HPDE6-E6E7 (cell line): Measurements from ENCODE around the gene FOXQ1.
"Not testable (repeated sequence)": the region's sequence is repeated elsewhere in the genome, so short reads cannot be mapped to it uniquely, and the experiment has no call there.

ENCODE experiments used
- DNase-seq: peaks from one replicate; pipeline ENCODE4 v3.0.0; 2011; ENCODE audit warnings: missing footprints; ENCODE audit errors: extremely low spot score

Gene FOXQ1

DNA sequence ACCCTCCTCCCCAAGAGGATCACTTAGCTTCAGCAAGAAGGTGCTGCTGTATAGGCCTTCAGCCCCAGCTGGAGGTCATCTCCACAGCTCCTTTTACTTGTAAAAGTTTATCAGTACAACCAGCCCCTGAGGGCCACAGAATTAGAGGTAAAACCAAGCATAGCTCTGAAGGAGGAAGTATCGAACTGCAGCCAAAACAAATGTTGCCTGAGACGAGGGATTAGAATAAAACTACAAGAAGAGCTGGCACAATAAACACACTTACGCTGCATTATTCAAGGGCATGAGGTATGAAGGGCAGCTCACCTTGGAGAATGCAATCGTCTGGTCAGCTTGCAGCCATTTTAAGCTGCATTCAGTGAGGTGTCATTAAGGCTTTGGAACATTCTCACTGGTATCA, 21.1 kb upstream of the FOXQ1 start:
- DNase-seq: no peak

DNA sequence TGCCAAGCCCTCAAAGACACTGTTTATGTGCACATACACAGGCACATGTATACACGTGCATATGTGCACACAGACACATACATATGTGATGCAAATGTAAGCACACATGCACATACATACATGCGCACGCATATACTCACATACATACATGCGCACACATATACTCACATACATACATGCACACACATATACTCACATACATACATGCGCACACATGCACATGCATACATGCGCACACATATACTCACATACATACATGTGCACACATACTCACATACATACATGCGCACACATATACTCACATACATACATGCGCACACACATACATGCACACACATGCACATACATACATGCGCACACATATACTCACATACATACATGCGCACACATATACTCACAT, 20.5 kb upstream of the FOXQ1 start:
- DNase-seq: no peak

DNA sequence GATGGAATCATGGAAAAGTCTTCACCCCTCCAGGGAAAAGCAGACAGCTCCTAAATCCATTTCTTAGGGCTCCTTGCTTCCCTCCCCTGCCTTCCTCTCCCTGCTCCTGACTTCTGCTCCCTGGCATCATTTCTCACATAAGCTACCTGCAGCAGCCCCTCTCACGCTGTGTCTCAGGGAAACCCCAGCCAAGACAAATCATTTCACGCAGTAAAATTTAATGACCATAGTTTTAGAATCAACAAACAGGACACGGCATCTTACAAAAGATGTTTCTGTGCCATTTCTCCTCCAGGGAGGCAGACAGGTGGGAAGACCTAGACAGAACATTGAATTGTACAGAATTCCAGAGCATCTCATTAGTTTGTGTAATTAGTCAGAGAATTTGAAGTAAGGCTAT, 16.5 kb upstream of the FOXQ1 start:
- no peak for DNase-seq

DNA sequence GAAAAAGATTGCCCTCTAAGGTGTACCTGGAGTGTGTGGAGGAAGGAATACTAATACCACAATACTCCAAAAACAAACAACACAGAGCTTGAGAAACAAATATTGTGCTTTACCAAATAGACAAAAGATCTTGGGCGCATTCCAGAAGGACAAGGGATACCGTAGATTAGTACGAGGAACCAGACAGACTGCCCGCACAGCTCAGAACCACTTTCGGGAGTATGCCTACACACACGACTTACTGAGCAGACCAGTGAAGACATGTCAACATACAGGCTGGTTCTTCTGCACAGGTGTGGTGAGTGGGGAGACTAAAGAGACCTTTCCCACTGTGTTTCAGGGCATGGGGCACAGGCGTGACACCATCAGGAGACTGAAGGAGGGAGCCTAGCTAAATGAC, 15.8 kb upstream of the FOXQ1 start:
- no peak for DNase-seq

DNA sequence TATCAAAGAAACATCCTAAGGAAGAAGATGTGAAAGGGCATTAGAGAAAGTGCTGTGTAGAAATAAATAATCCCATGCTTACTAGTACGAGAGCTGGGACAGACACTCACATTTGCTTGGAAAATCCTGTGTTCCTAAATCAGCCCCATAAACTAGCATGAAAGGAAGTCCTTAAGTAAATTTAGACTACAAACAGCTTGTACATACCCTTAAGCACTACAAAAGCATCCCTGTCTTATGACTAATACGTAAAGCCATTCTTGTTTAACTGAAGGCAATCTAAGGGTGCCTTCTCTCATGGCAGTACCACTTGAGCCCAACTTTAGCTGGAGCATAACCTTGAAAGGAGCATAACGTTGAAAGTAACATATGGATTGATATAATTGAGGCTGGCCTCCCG, 15.4 kb upstream of the FOXQ1 start:
- DNase-seq: no peak

DNA sequence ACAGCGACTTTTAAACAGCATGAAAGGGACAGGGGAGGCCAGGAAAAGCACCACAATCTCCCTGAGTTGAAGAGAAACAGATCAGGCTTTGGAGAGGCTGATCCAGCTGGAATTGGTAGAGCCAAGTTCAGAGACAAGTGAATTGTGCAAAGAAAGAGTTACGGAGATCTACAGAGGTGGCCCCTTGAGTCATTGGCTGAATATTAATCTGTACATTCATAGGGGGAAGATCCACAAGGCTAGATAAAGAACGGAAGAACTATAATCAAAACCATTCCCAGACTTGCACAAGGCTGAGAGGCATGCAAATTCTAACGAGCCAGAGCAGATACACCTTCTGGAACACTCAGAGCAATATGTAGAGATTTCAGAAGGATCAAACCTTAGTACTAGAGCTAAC, 14.2 kb upstream of the FOXQ1 start:
- DNase-seq: no peak

DNA sequence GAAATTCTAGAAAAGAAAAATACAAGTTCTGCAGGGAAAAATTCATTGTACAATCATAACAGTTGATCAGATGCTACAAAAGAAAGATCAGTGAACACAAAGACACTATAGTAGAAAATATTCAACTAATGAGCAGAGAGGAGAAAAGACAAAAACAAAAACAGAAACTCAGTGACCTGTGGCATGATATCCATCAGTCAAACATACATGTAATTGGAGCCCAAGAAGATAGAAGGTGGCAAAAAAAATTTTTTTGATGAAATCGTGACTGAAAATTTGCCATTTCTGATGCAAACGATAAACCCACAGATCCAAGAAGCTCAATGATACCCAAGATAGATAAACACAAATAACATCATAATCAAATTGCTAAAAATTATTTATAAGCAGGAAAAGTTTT, 13.1 kb upstream of the FOXQ1 start:
- DNase-seq: no peak

DNA sequence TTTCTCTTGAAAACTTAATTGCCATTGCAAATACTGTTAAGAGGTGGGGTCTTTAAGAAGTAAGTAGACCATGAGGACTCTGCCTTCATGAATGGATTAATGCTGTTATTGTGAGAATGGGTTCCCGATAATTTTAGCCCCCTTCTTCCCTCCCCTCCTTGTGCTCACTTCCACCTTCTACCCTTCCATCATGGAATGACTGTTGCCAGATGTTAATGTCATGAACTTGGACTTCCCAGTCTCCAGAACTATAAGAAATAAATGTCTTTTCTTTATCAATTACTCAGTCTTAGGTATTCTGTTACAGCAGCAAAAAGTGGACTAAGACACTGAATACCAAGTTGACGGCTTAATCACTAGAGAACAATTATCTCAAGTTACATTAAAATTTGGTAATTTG, 5.8 kb upstream of the FOXQ1 start:
- no peak for DNase-seq

DNA sequence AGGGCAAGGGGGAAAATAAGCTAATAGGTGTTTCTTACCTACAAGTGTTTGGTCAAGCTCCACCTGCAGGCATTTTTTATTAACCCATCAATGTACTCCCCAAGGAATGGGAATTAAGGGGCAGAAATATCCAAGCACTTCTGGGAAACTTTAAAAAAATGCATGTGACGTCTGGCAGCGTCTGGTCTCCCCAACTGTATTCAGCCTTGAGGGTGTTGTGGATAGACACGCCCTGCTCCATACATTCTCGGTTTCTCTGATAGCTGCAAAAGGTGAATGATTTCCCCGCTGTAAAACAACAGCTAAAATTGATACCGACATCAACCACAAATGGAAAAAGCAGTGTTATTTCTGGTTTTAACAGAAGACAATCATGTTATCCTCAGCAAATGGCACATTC, 2.5 kb upstream of the FOXQ1 start:
- DNase-seq: no peak

DNA sequence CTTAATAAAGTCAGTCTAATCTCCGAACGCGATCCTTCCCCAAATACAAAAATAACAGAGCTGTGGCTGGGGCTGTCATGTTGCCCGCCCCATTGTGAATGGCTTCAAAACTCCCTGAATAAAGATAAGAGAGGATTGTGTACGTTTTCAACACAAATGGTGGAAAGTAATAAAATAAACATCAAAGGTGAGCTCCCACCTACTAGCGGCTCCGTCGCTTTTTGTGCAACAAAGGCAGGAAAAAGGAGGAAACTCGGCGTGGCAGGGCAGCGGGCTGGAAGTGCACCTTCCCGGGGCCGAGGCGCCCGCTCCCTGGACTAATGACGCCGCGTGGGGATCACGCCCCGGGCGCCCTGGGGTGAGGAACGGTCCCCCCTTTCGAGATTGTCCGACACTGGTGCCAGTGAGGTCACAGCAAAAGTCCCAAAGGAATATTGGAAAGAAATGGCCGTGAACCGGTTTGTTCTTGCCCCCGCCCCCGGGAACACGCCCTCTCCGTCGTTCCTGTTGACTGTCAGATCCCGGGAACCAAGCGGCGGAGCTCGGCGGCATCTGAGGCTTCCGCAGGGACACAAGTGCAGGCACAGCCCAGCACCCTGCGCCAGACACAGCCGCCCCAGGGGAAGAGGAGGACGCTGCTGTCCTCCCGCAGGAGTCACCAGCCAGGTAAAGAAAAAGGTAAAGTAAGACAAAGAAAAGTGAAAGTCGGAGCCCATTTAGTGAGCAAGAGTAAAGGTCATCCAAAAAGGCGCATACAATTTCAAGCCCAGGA, 1.1 kb upstream of the FOXQ1 start:
- DNase-seq: no peak

DNA sequence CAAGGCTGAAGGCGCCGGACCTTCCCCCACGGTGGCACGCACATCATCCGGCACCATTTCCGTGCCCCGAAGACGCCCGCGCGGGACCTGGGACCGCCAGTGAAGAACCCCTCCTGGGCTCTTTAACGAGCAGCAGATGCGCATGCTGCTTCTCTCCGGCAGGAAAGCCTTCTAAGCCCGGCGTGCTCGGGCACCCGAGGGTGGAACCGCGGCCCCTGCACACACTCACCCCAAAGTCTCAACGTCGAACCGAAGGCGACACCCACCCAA, 240 bp downstream of the FOXQ1 start:
- no peak for DNase-seq

DNA sequence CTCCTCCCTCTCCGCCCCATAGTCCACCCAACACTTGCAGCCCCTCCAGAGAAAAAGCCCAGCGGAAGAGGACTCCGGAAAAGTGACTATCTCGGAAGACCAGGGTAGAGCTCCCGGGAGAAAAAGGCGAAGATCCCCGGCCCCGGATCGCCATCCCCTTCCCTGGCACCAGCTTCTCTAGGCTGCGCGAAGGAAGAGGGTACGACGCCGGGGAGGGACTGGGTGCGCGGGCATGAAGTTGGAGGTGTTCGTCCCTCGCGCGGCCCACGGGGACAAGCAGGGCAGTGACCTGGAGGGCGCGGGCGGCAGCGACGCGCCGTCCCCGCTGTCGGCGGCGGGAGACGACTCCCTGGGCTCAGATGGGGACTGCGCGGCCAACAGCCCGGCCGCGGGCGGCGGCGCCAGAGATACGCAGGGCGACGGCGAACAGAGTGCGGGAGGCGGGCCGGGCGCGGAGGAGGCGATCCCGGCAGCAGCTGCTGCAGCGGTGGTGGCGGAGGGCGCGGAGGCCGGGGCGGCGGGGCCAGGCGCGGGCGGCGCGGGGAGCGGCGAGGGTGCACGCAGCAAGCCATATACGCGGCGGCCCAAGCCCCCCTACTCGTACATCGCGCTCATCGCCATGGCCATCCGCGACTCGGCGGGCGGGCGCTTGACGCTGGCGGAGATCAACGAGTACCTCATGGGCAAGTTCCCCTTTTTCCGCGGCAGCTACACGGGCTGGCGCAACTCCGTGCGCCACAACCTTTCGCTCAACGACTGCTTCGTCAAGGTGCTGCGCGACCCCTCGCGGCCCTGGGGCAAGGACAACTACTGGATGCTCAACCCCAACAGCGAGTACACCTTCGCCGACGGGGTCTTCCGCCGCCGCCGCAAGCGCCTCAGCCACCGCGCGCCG, 822 bp downstream of the FOXQ1 start:
- no peak for DNase-seq

DNA sequence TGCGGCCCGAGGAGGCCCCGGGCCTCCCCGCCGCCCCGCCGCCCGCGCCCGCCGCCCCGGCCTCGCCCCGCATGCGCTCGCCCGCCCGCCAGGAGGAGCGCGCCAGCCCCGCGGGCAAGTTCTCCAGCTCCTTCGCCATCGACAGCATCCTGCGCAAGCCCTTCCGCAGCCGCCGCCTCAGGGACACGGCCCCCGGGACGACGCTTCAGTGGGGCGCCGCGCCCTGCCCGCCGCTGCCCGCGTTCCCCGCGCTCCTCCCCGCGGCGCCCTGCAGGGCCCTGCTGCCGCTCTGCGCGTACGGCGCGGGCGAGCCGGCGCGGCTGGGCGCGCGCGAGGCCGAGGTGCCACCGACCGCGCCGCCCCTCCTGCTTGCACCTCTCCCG, 1.5 kb downstream of the FOXQ1 start:
- no peak for DNase-seq

DNA sequence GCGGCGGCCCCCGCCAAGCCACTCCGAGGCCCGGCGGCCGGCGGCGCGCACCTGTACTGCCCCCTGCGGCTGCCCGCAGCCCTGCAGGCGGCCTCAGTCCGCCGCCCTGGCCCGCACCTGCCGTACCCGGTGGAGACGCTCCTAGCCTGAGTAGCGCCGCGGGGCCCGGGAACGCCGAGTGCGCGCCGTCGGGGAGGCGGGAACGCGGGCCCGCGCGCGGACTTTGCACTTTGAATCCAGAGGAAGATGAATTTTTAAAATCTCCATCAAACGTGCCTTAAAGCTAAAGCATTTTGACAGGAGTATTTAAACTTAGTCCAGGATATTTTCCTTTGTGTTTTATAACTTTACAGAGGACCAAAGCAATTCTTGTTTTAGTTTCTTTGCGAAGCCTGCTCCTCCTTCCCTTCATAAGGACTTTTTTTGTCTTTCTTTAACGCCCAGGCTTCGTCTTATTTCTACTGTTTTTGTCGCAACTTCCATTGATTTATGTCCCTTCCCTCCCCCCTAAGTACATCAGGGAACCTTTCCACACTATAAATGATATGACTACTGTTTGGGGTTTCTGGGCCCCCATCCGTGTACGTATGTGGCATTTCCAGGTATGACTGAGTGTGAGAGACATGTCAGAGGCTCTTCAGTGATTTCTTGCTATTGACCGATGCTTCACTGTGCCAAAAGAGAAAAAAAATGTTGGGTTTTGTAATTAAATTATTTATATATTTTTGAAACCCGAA, 2.0 kb downstream of the FOXQ1 start:
- no peak for DNase-seq

DNA sequence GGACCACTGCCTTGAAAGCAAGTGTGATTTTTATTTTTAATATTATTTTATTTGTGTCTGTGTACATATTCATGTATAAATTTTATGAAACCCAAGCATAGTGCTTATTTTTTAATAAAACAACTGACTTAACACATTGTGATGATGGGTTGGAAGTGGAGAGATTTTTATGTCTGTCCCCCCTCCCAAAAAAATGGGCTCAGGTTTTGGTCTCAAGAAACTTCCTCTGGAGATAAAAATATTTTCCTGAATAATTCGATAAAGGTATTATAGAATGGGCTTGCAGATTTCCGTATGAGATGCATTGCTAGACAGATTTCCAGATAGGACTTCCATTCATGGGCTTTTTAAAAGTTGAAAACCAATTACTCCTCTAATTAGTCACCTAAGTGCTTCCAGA, 2.7 kb downstream of the FOXQ1 start:
- no peak for DNase-seq

DNA sequence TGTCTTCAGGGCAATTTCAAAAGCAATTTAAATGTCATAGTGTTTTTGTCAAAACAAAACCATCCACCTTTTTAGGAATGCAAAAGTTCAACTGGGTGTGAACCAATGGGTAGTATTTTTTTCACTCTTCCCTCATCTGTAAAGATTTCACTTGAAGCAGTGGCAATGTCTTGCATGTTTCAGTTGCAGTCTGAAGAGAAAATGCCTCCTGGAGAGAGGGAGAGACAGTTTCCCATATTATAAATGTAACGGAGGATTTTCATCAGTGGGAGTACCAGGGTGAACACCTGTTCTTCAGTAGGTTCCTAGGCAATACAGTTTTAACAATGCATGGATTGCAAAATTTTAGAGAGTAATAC, 3.3 kb downstream of the FOXQ1 start:
- DNase-seq: no peak

DNA sequence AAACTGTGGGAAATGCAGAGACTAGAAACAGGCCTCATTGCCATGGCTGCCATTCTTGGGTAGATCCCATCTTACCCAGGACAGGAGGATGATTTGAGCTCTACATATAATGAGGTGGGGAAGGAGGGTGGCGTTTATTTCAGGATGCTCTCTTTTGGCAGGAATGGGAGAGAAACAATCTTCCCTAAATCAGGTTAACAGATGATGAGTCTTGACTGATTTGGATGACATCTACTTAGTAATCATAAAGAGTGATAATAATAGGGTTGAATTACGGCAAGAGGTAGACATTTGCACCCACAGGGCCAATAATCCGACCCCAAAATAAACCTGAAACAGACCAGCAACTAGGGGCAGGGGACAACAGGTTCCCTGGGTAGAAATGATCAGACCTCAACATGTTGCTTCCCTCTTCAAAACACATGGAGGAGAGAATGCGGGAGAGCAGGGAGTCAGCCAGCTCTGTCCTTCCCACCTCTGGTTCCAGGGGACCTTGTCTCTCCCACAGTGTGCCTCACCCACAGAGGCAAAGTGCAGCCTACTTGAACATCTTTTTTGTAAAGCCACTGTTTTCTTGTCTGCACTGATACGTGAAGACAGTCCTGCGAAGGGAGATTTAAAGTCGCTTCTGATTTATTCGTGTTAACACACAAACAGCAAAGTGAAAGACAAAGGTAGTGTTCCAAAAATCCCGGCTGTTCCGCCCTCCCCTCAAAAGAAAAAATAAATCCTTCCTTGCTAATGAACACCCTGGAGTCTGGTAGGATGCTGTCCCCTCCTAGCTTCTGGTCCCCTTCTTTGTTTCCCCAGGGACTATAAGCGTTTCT, 3.9 kb downstream of the FOXQ1 start:
- no peak for DNase-seq

DNA sequence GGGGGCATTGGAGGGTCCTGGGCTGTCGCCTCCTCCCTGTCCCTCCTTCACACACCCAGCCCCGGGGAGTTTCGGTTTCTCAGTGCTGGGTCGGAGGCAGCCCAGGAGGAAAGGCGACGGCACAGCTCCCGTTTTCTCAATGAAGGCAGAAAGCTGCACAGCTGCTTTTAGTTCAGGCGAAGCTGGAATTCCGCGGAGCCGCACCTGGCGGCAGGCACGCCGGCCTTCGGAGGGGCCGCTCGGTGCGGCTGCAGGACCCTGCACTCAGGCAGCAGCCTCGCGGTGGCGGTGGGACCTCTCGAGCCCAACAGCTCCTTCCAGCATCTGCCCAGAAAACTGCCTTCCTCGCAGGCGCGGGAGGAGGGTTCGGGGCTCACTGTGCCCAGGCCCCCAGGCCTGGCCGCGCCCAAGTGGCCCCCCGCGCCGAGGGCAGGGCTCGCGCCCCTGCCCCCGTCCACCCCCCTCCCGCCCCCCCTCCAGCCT, 4.6 kb downstream of the FOXQ1 start:
- DNase-seq: no peak

DNA sequence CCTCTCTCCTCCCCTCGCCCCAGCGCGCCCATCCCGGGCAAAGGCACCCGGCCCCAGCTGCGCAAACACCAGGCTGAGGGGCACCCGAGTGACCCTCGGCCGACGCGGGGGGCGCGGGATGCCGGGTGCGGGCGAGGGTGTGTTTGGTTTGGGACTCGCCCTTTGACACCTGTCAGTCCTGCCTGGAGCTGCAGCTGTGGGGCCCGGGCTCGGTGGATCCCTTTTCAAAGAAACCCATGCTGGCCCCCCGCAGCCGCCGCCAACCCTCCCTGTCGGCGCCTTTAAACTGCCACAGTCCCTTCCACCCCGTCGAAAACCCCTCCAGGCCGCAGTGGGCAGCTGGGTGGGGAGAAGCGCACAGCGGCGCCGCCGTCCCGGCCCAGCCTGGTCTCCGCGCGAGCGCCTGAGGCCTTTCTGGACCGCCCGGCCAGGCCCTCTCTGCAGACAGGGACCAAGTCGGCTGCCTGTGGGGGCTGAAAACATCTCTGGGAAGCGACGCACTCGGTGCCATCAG, 5.5 kb downstream of the FOXQ1 start:
- DNase-seq: no peak

DNA sequence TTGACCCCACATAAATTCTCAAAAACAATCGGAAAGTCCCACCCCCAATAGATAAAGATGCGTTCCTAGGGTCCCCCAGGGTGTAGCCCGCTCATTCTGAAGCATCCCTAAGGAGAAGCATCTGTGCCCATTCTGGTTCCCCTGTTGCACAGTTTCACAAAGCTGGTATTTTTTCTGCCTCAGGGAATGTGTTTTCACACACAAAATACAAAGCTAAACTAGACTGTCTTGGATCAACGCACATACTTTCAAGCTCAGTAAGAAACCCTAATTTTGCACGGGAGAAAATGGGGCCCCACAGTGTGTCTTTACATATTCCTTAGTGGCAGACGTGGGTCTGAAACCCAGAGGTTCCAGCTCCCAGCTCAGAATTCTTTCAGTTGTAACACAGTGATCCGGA, 6.1 kb downstream of the FOXQ1 start:
- DNase-seq: no peak

DNA sequence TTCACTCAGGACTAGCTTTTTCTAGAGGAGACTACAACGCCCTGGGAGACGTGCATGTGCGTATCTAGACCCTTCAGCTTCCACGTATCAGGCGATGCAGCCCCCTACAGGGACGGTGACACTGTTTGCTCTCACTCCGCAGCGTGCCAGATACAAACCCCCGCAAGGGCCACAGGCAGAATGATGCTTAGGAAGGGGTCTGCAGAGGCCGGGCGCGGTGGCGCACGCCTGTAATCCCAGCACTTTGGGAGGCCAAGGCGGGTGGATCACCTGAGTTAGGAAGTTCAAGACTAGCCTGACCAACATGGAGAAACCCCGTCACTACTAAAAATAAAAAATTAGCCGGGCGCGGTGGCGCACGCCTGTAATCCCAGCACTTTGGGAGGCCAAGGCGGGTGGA, 6.7 kb downstream of the FOXQ1 start:
- DNase-seq: not testable (repeated sequence)

DNA sequence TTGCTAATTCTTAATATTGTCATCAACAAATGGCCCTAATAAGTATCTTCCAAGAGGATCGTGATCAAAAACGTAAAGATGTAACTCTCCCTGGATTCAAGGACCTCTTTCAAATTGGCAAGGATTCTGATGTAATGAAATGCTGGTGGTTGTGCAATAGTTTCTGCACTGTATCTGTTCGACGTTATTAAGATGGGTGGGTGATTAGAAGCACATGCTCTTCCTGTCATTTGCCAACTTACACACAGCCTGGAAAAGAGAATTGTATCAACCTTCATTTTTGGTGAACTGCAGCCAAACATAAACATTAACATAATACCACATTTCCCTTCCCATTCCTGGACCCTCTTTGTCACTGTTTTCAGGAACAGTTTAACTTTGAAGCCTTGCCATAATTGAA, 9.8 kb downstream of the FOXQ1 start:
- DNase-seq: no peak
